EL (cell line): ENCODE measurements around the gene NRG3.
"Not testable (repeated sequence)": the region's sequence is repeated elsewhere in the genome, so short reads cannot be mapped to it uniquely, and the experiment has no call there.

Source experiments
- DNase-seq: peaks from one replicate; pipeline ENCODE4 v3.0.0-alpha.2; 2016

Gene NRG3

GRCh38 chr10:81963606-81964005 is 88.6 kb downstream of the NRG3 start:
- DNase-seq: no peak

- no peak for DNase-seq
Measured at GRCh38 chr10:81967716-81968115, 92.7 kb downstream of the NRG3 start.

- no peak for DNase-seq
Measured at GRCh38 chr10:81969136-81969535, 94.1 kb downstream of the NRG3 start.

- DNase-seq: no peak
Measured at GRCh38 chr10:81978238-81978637, 103.2 kb downstream of the NRG3 start.

GRCh38 chr10:81981724-81982123 is 106.7 kb downstream of the NRG3 start:
- DNase-seq: no peak

- no peak for DNase-seq
Measured at GRCh38 chr10:81984428-81984827, 109.4 kb downstream of the NRG3 start.

- no peak for DNase-seq
Measured at GRCh38 chr10:81995254-81995653, 120.3 kb downstream of the NRG3 start.

- DNase-seq: no peak
Measured at GRCh38 chr10:81996927-81997326, 121.9 kb downstream of the NRG3 start.

GRCh38 chr10:82020999-82021398 is 146.0 kb downstream of the NRG3 start:
- DNase-seq: no peak

- no peak for DNase-seq
Measured at GRCh38 chr10:82027711-82028110, 152.7 kb downstream of the NRG3 start.

GRCh38 chr10:82037076-82037475 is 162.1 kb downstream of the NRG3 start:
- DNase-seq: no peak

GRCh38 chr10:82038587-82038986 is 163.6 kb downstream of the NRG3 start:
- no peak for DNase-seq

- DNase-seq: no peak
Measured at GRCh38 chr10:82040336-82040735, 165.3 kb downstream of the NRG3 start.

GRCh38 chr10:82041018-82041417 is 166.0 kb downstream of the NRG3 start:
- DNase-seq: no peak

GRCh38 chr10:82056391-82056790 is 181.4 kb downstream of the NRG3 start:
- DNase-seq: no peak

- DNase-seq: not testable (repeated sequence)
Measured at GRCh38 chr10:82067192-82067591, 192.2 kb downstream of the NRG3 start.

- DNase-seq: no peak
Measured at GRCh38 chr10:82068501-82068900, 193.5 kb downstream of the NRG3 start.

GRCh38 chr10:82071231-82071630 is 196.2 kb downstream of the NRG3 start:
- DNase-seq: no peak

GRCh38 chr10:82072124-82072523 is 197.1 kb downstream of the NRG3 start:
- no peak for DNase-seq

- DNase-seq: no peak
Measured at GRCh38 chr10:82075605-82076004, 200.6 kb downstream of the NRG3 start.

GRCh38 chr10:82084496-82084895 is 209.5 kb downstream of the NRG3 start:
- no peak for DNase-seq

- no peak for DNase-seq
Measured at GRCh38 chr10:82084904-82085303, 209.9 kb downstream of the NRG3 start.

- no peak for DNase-seq
Measured at GRCh38 chr10:82089327-82089726, 214.3 kb downstream of the NRG3 start.

- no peak for DNase-seq
Measured at GRCh38 chr10:82091413-82091812, 216.4 kb downstream of the NRG3 start.

- no peak for DNase-seq
Measured at GRCh38 chr10:82092111-82092510, 217.1 kb downstream of the NRG3 start.

GRCh38 chr10:82124713-82125112 is 249.7 kb downstream of the NRG3 start:
- no peak for DNase-seq
